H1 (cell line): Measurements from ENCODE around the gene SLC38A10. TPM values are rescaled to one million over a fixed set of nuclear protein-coding genes. Genes with fewer than 3 reads are reported as not detected.

ENCODE experiments used
- CHD7 ChIP-seq: fragments of 300-600 bp; sonication (generic); IDR thresholded peaks from 2 replicates; pipeline ENCODE4 v1.7.1; 2012; ENCODE audit warnings: low read length, moderate library complexity, mild to moderate bottlenecking, inconsistent platforms; ENCODE audit not compliant: insufficient replicate concordance
- PHF8 ChIP-seq: fragments of 200-600 bp; sonication (generic); conservative IDR thresholded peaks from 2 replicates; pipeline ENCODE4 v1.7.1; 2012; ENCODE audit warnings: low read depth, mild to moderate bottlenecking, inconsistent platforms, low read length, moderate library complexity
- POLR2AphosphoS5 ChIP-seq: IDR thresholded peaks from 2 replicates; pipeline ENCODE4 v1.6.1; 2011; ENCODE audit warnings: low read depth, low read length
- USF2 ChIP-seq: IDR thresholded peaks from 2 replicates; pipeline ENCODE4 v1.6.1; 2011; ENCODE audit warnings: low read length, improper control_type of control experiment
- polyA plus RNA-seq, 7 experiments: library from polyadenylated mRNA; depleted of rRNA in 3 of 7; stranded (reverse) in 5 of 7; unstranded in 2 of 7; fragments of >200 nt in 5 of 7; fragments of 200-250 nt in 2 of 7; gene quantifications; 1 replicate in 5 of 7; 2 replicates in 1 of 7; 4 replicates in 1 of 7; pipeline versions ENCODE4 v1.2.1 to v1.2.3, GENCODE V29; 2011 to 2013; ENCODE audit warnings: missing spikeins in 2 of 7, mixed read lengths in 2 of 7
- total RNA-seq: library from RNA; stranded (reverse); fragmentation: NEBNext Ultra II Directional; extraction: Animal tissue kit (Norgen Biotek cat#: 25700); gene quantifications from 2 replicates; pipeline ENCODE4 v1.2.1, GENCODE V29; 2021

The SLC38A10 gene
- total and polyA plus RNA-seq, 2 of the 8 experiments (the other 6 are each of a cell fraction or from before 2014, with no cell fraction given) = 26.4 to 41.0 TPM

- TF ChIP-seq CHD7 = no peak
- no peak for TF ChIP-seq POLR2AphosphoS5
- no peak for TF ChIP-seq PHF8
- no peak for TF ChIP-seq USF2
Observed at GRCh38 chr17:81339191-81339533, 44.1 kb upstream of the SLC38A10 start (continued).
